Thoracic aorta (tissue), 2 donors: Measurements from ENCODE around the gene SELENOV. TPM values are rescaled to one million over a fixed set of nuclear protein-coding genes. Genes with fewer than 3 reads are reported as not detected.

Source experiments
- ATAC-seq: fragments of 150-250 bp; one replicate; pipeline ENCODE4 v1.8.0; 2017; ENCODE audit warnings: low read depth; ENCODE audit not compliant: insufficient number of reproducible peaks, low FRiP score
- DNase-seq: peaks from one replicate; pipeline ENCODE4 v3.0.0-alpha.2; 2020; ENCODE audit warnings: low spot score
- H3K27ac ChIP-seq, 2 donors: fragments of 200-600 bp; sonication (generic); 1 replicate in 1 of 2; 2 replicates in 1 of 2; pipeline ENCODE4 v1.5.1; 2016; ENCODE audit warnings: mild to moderate bottlenecking in 2 of 2, moderate library complexity in 2 of 2
- H3K27me3 ChIP-seq: fragments of 200-600 bp; sonication (generic); replicated peaks from 2 replicates; pipeline ENCODE4 v1.6.0; 2016; ENCODE audit warnings: mild to moderate bottlenecking; ENCODE audit not compliant: insufficient read depth
- H3K36me3 ChIP-seq: fragments of 200-600 bp; sonication (generic); one replicate; pipeline ENCODE4 v1.5.1; 2016
- H3K4me1 ChIP-seq, 2 donors: fragments of 200-600 bp; sonication (generic); 1 replicate in 1 of 2; 2 replicates in 1 of 2; pipeline versions ENCODE4 v1.5.1 to v1.6.0; 2016; ENCODE audit warnings: low read depth in 2 of 2, mild to moderate bottlenecking in 1 of 2; ENCODE audit not compliant: control insufficient read depth in 1 of 2
- H3K4me3 ChIP-seq: fragments of 200-600 bp; sonication (generic); 2 replicates; pipeline ENCODE4 v1.5.1; 2016; ENCODE audit warnings: mild to moderate bottlenecking
- H3K9me3 ChIP-seq: fragments of 200-600 bp; sonication (generic); 2 replicates; pipeline ENCODE4 v1.5.1; 2016
- CTCF ChIP-seq: fragments of 200-600 bp; sonication (generic); IDR thresholded peaks from one replicate; pipeline ENCODE4 v1.5.1; 2019; ENCODE audit warnings: antibody characterized with exemption
- total RNA-seq, 2 donors: library from RNA; depleted of rRNA; stranded (reverse); fragments of >200 nt; gene quantifications; one replicate each; pipeline versions ENCODE4 v1.1.0 to v1.2.3, GENCODE V29; 2016

The SELENOV gene
- total RNA-seq, 2 donors from 2014 or later = not detected

- no peak for TF ChIP-seq CTCF
- Histone ChIP-seq H3K4me1 (peaks cover 11 to 21% of the 10 kb centered on the region in 2 donors), H3K27me3 (no peaks in the 10 kb centered on the region), H3K4me3 (peak overlapping the region; percentile 87), H3K36me3 (peaks cover 8% of the 10 kb centered on the region), H3K27ac (no peak overlapping the region), H3K9me3 (no peaks in the 10 kb centered on the region)
- DNase-seq (no peak), ATAC-seq (no peak)
Measured at GRCh38 chr19:39481676-39482075, 33.3 kb upstream of the SELENOV start.

- Histone ChIP-seq H3K27me3 (no peaks in the 10 kb centered on the region), H3K4me3 (no peak overlapping the region), H3K36me3 (peaks cover 13% of the 10 kb centered on the region), H3K4me1 (peaks cover 11 to 21% of the 10 kb centered on the region in 2 donors), H3K9me3 (no peaks in the 10 kb centered on the region), H3K27ac (no peak overlapping the region)
- ATAC-seq = no peak
- DNase-seq = no peak
- TF ChIP-seq CTCF = no peak
Measured at GRCh38 chr19:39483141-39483540, 31.8 kb upstream of the SELENOV start.

GRCh38 chr19:39489756-39490155, 25.2 kb upstream of the SELENOV start:
- H3K27me3 ChIP-seq = no peaks in the 10 kb centered on the region
- H3K27ac ChIP-seq = no peak overlapping the region
- no peak for ATAC-seq
- no peak overlapping the region for H3K4me3 ChIP-seq
- H3K4me1 ChIP-seq = no peaks in the 10 kb centered on the region
- peaks cover 38% of the 10 kb centered on the region for H3K36me3 ChIP-seq
- H3K9me3 ChIP-seq = no peaks in the 10 kb centered on the region
- DNase-seq = no peak
- TF ChIP-seq CTCF = no peak

GRCh38 chr19:39492225-39492624, 22.7 kb upstream of the SELENOV start:
- no peaks in the 10 kb centered on the region for H3K4me1 ChIP-seq
- no peak for DNase-seq
- H3K27me3 ChIP-seq = peaks cover 4% of the 10 kb centered on the region
- peaks cover 30% of the 10 kb centered on the region for H3K36me3 ChIP-seq
- no peak for TF ChIP-seq CTCF
- H3K27ac ChIP-seq = no peak overlapping the region
- ATAC-seq = no peak
- H3K9me3 ChIP-seq = no peaks in the 10 kb centered on the region
- no peak overlapping the region for H3K4me3 ChIP-seq

GRCh38 chr19:39492788-39493187, 22.2 kb upstream of the SELENOV start:
- H3K9me3 ChIP-seq = no peaks in the 10 kb centered on the region
- H3K4me3 ChIP-seq = no peak overlapping the region
- DNase-seq (no peak), ATAC-seq (no peak)
- H3K27me3 ChIP-seq = peaks cover 4% of the 10 kb centered on the region
- no peak for TF ChIP-seq CTCF
- H3K27ac ChIP-seq = no peak overlapping the region
- H3K4me1 ChIP-seq = peaks cover 2 to 3% of the 10 kb centered on the region in 2 donors
- peaks cover 27% of the 10 kb centered on the region for H3K36me3 ChIP-seq
